ENCODE results near the gene CALHM4. TPM values are rescaled to one million over a fixed set of nuclear protein-coding genes. Genes with fewer than 3 reads are reported as not detected.

The CALHM4 gene
- total and polyA plus RNA-seq, 2 of the 4 experiments (the other 2 are of a cell fraction), result 0.07 TPM; not detected in 1

- 0 out of 2 replicates have a peak overlapping the region, but pooled peaks have one; percentile 42 for H4K91ac ChIP-seq (ENCODE audit: insufficient read depth, low read depth, low read length)
- intact Hi-C loops (cut with micrococcal nuclease), result no loop called here
- CTCF ChIA-PET, result interaction anchor here (0.5 to 4.3 kb wide), 7 partner anchors 23 to 446 kb away, joined by 3 to 20 read pairs (median 3); partner anchors contain the start of gene CALHM5
These were observed 4.3 kb downstream of the CALHM4 start for GRCh38 chr6:116557893-116558292.

More at GRCh38 chr6:116557893-116558292, 4.3 kb downstream of the CALHM4 start:
- POLR2A ChIA-PET (ENCODE audit: unreplicated experiment), result interaction anchor here (1.0 kb wide), 1 partner anchor 14 kb away, joined by 4 read pairs; the partner anchor contains the start of gene RWDD1
- H3K9me3 ChIP-seq (ENCODE audit: control insufficient read depth, insufficient read depth, low read length), result no peaks in the 10 kb centered on the region
- no TSS peak for BruUV-seq (replicated peaks)
- peak overlapping the region in 1 of 2 experiments; percentile 83; a peak in 2 of 4 replicates for H4K8ac ChIP-seq (ENCODE audit: low read depth in 2 of 2, low read length in 2 of 2)
- peak overlapping the region; percentile 16; the same call in 1 of the 3 replicates for H2BK15ac ChIP-seq (ENCODE audit: low read depth, low read length)
- H3K4me1 ChIP-seq (ENCODE audit: control insufficient read depth, insufficient read depth, low read length), result peaks cover 9% of the 10 kb centered on the region
- dilution Hi-C loops (cut with HindIII; ENCODE audit: low sequenced_read_pairs, unreplicated experiment) (no loop called here), in situ Hi-C loops (cut with MboI; ENCODE audit: low sequenced_read_pairs) (no loop called here)
- no peak overlapping the region; the same call in 1 of the 2 replicates for H3K56ac ChIP-seq (ENCODE audit: extremely low read depth, insufficient read depth, low read length)
- peak overlapping the region; percentile 85 for H3K4ac ChIP-seq (ENCODE audit: low read depth, low read length)
- peak overlapping the region; percentile 93 for H2BK20ac ChIP-seq (ENCODE audit: low read depth, low read length)
- H2AFZ ChIP-seq (replicated peaks; ENCODE audit: low read length, poor library complexity), result peak overlapping the region; percentile 26
- H4K5ac ChIP-seq (ENCODE audit: low read depth, low read length), result no peak overlapping the region
- no peak overlapping the region for H3K4me3 ChIP-seq (ENCODE audit: insufficient read depth, low read depth, low read length)
- ATAC-seq (ENCODE audit: low read depth) (peak; percentile 76), DNase-seq (peak; percentile 98)
- peak overlapping the region; percentile 15; the same call in 1 of the 2 replicates for H3K27ac ChIP-seq (ENCODE audit: insufficient read depth, low read length)
- H3K9ac ChIP-seq (ENCODE audit: low read depth, low read length), result no peak overlapping the region
- peak overlapping the region; percentile 53; the same call in 1 of the 2 replicates for H2AK5ac ChIP-seq (ENCODE audit: low read depth, low read length)
- no CpG with 5 or more reads among the region's 5 CpGs for WGBS, 2 experiments (ENCODE audit: extremely low coverage in 2 of 2, insufficient read length in 1 of 2)
- H2AK9ac ChIP-seq (replicated peaks; ENCODE audit: low read depth, low read length, poor library complexity), result no peak overlapping the region
- H3K9me1 ChIP-seq (ENCODE audit: insufficient read depth, low read length), result no peaks in the 10 kb centered on the region
- H3K18ac ChIP-seq (ENCODE audit: low read depth, low read length), result no peak overlapping the region
- no peaks in the 10 kb centered on the region for H3K36me3 ChIP-seq (ENCODE audit: control insufficient read depth, insufficient read depth, low read length)
- H3K79me1 ChIP-seq (ENCODE audit: low read depth in 1 of 2, low read length in 2 of 2), result no peaks in the 10 kb centered on the region
- no peaks in the 10 kb centered on the region for H4K20me1 ChIP-seq (ENCODE audit: insufficient read depth, low read length)
- H2BK120ac ChIP-seq (ENCODE audit: low read depth, low read length), result peak overlapping the region; percentile 98
- 0 out of 2 replicates have a peak overlapping the region, but pooled peaks have one; percentile 3 for H3K4me2 ChIP-seq (ENCODE audit: low read depth, low read length)
- TF ChIP-seq NFE2L2 (IDR thresholded peaks at IDR 0.05; ENCODE audit: low read depth, low read length) (no peak; the same call in 1 of the 2 replicates), FOS (IDR thresholded peaks at IDR 0.05; ENCODE audit: low read depth, low read length) (no peak), CEBPB (IDR thresholded peaks at IDR 0.05; ENCODE audit: low read depth, low read length) (peak; percentile 5; the same call in 1 of the 2 replicates), CTCF (conservative IDR thresholded peaks at IDR 0.05; ENCODE audit: low read depth, low read length) (no peak), MAFK (IDR thresholded peaks at IDR 0.05; ENCODE audit: low read depth, low read length) (no peak), CHD1 (IDR thresholded peaks at IDR 0.05; ENCODE audit: low read depth, low read length) (0 out of 2 replicates have a peak, but pooled peaks have one; percentile 41), BHLHE40 (IDR thresholded peaks at IDR 0.05; ENCODE audit: low read depth, low read length) (no peak), MXI1 (IDR thresholded peaks at IDR 0.05; ENCODE audit: borderline replicate concordance, low read depth, low read length) (no peak)
- peak overlapping the region; percentile 99 for H2BK5ac ChIP-seq (ENCODE audit: low read depth, low read length, poor library complexity, severe bottlenecking)
- no peak overlapping the region for H3K23ac ChIP-seq (ENCODE audit: low read depth, low read length)
- no peaks in the 10 kb centered on the region for H3K27me3 ChIP-seq (ENCODE audit: control insufficient read depth, insufficient read depth, low read length)
- H3K14ac ChIP-seq (replicated peaks; ENCODE audit: low read depth, low read length), result peak overlapping the region; percentile 76
